Measurements from ENCODE around the gene MRPS6. TPM values are rescaled to one million over a fixed set of nuclear protein-coding genes. Genes with fewer than 3 reads are reported as not detected.

The MRPS6 gene
- total and polyA plus RNA-seq, 4 donors = 12.1 to 83.0 (median 17.0) TPM

DNA sequence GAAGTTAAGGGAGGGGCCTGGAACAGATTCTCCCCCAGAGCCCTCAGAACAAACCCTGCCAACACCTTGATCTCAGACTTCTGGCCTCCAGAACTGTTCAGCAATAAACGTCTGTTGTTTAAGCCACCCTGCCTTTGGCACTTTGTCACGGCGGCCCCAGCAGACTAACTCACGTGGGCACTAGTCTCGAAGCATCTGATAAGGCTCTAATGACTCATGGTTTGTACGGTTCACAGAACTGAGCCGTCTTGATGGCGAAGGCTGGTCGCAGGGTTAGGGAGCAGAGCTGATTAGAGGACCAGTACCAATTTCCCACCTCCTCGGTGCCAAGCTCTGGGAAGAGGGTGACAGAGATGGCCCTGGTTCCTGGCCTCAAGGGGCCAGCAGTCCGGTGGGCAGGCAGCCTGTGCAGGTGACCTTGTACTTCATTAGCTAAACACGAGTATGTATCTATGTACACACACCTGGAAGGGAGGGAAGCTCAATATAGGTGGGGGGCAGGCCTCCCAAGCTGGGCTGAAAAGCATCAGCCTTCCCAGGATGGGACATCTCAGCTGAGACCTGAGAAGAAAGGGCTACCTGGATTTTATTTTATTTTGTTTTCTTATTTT, 112.8 kb downstream of the MRPS6 start:
- Histone ChIP-seq H3K27me3 (ENCODE audit: control insufficient read depth in 4 of 4, insufficient read depth in 4 of 4, low read length in 3 of 4) (no peaks in the 10 kb centered on the region), H3K9ac (ENCODE audit: low read depth in 1 of 2, low read length in 2 of 2) (no peak overlapping the region), H3K36me3 (ENCODE audit: control insufficient read depth in 4 of 4, insufficient read depth in 3 of 4, low read depth in 1 of 4, low read length in 3 of 4) (peaks cover 0 to 2% (median 0%) of the 10 kb centered on the region in 4 donors), H3K9me3 (ENCODE audit: control insufficient read depth in 4 of 4, low read length in 3 of 4) (no peaks in the 10 kb centered on the region), H3K4me1 (ENCODE audit: control insufficient read depth in 4 of 4, insufficient read depth in 4 of 4, low read length in 3 of 4) (peaks cover 0 to 4% (median 0%) of the 10 kb centered on the region in 4 donors), H3K4me3 (ENCODE audit: low read depth in 1 of 3, low read length in 3 of 3) (no peak overlapping the region), H3K27ac (ENCODE audit: low read depth in 1 of 2, low read length in 2 of 2) (no peak overlapping the region)
- WGBS = 90% methylated on average over 12 of the region's 12 CpGs
- DNase-seq (ENCODE audit: low spot score) = no peak
- TF ChIP-seq, protein P1, sequence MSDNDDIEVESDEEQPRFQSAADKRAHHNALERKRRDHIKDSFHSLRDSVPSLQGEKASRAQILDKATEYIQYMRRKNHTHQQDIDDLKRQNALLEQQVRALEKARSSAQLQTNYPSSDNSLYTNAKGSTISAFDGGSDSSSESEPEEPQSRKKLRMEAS (IDR thresholded peaks at IDR 0.05) = no peak
- no peak for TF ChIP-seq RXRA (IDR thresholded peaks at IDR 0.05)
- no peak for TF ChIP-seq YY1 (IDR thresholded peaks at IDR 0.05)
- TF ChIP-seq JUND (IDR thresholded peaks at IDR 0.05) = no peak
- no peak for TF ChIP-seq NR2F2 (IDR thresholded peaks at IDR 0.05)
- no peak for TF ChIP-seq HNF4A (conservative IDR thresholded peaks at IDR 0.05)

DNA sequence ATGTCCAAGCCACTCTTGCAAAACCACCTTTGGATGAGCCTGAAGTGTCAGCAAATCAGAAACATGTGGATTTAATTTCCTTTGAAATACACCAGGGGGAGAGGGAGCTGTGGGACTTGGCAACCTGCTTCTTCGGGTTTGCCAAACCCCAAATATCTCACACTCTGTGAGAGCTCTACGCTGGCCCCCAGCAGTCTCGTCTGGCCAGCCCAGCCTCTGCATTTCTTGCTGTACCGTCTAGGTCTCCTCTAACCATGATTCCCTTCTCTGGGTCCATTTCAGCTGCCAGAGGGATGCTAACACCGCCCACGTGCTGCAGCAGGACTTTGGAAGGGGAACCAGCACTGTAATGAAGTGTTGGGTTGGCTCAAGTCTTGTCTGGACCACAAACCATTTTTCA, 114.6 kb downstream of the MRPS6 start:
- H3K4me3 ChIP-seq (ENCODE audit: low read depth in 1 of 3, low read length in 3 of 3) = no peak overlapping the region
- 90% methylated on average over 6 of the region's 6 CpGs for WGBS
- no peak overlapping the region for H3K9ac ChIP-seq (ENCODE audit: low read depth in 1 of 2, low read length in 2 of 2)
- no peak overlapping the region for H3K27ac ChIP-seq (ENCODE audit: low read depth in 1 of 2, low read length in 2 of 2)
- peaks cover 0 to 4% (median 0%) of the 10 kb centered on the region in 4 donors for H3K4me1 ChIP-seq (ENCODE audit: control insufficient read depth in 4 of 4, insufficient read depth in 4 of 4, low read length in 3 of 4)
- no peaks in the 10 kb centered on the region for H3K27me3 ChIP-seq (ENCODE audit: control insufficient read depth in 4 of 4, insufficient read depth in 4 of 4, low read length in 3 of 4)
- H3K36me3 ChIP-seq (ENCODE audit: control insufficient read depth in 4 of 4, insufficient read depth in 3 of 4, low read depth in 1 of 4, low read length in 3 of 4) = peaks cover 0 to 2% (median 0%) of the 10 kb centered on the region in 4 donors
- H3K9me3 ChIP-seq (ENCODE audit: control insufficient read depth in 4 of 4, low read length in 3 of 4) = no peaks in the 10 kb centered on the region
- TF ChIP-seq GABPA (IDR thresholded peaks at IDR 0.05 in 1 of 2, conservative IDR thresholded peaks at IDR 0.05 in 1 of 2) = no peak
- DNase-seq (ENCODE audit: low spot score) = no peak

DNA sequence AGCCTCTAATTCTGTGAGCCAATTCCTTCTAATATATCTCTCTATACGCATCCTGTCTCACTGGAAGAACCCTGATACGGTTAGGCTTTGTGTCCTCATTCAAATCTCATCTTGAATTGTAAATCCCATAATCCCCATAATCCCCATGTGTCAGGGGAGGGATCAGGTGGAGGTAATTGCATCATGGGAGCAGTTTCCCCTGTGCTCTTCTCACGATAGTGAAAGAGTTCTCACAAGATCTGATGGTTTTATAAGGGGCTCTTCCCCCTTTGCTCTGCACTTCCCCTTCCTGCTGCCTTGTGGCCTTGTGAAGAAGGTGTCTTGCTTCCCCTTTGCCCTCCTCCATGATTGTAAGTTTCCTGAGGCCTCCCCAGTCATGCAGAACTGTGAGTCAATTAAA, 116.1 kb downstream of the MRPS6 start:
- no peak overlapping the region for H3K27ac ChIP-seq (ENCODE audit: low read depth in 1 of 2, low read length in 2 of 2)
- H3K9ac ChIP-seq (ENCODE audit: low read depth in 1 of 2, low read length in 2 of 2) = no peak overlapping the region
- 72% methylated on average over 3 of the region's 3 CpGs for WGBS
- DNase-seq (ENCODE audit: low spot score) = no peak
- no peak overlapping the region for H3K4me3 ChIP-seq (ENCODE audit: low read depth in 1 of 3, low read length in 3 of 3)
- H3K27me3 ChIP-seq (ENCODE audit: control insufficient read depth in 4 of 4, insufficient read depth in 4 of 4, low read length in 3 of 4) = no peaks in the 10 kb centered on the region
- TF ChIP-seq, protein P2, sequence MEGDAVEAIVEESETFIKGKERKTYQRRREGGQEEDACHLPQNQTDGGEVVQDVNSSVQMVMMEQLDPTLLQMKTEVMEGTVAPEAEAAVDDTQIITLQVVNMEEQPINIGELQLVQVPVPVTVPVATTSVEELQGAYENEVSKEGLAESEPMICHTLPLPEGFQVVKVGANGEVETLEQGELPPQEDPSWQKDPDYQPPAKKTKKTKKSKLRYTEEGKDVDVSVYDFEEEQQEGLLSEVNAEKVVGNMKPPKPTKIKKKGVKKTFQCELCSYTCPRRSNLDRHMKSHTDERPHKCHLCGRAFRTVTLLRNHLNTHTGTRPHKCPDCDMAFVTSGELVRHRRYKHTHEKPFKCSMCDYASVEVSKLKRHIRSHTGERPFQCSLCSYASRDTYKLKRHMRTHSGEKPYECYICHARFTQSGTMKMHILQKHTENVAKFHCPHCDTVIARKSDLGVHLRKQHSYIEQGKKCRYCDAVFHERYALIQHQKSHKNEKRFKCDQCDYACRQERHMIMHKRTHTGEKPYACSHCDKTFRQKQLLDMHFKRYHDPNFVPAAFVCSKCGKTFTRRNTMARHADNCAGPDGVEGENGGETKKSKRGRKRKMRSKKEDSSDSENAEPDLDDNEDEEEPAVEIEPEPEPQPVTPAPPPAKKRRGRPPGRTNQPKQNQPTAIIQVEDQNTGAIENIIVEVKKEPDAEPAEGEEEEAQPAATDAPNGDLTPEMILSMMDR (IDR thresholded peaks at IDR 0.05; ENCODE audit: low read depth, low read length, missing input control) = no peak
- TF ChIP-seq, protein P3, sequence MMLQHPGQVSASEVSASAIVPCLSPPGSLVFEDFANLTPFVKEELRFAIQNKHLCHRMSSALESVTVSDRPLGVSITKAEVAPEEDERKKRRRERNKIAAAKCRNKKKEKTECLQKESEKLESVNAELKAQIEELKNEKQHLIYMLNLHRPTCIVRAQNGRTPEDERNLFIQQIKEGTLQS (IDR thresholded peaks at IDR 0.05) = no peak
- TF ChIP-seq, protein P4, sequence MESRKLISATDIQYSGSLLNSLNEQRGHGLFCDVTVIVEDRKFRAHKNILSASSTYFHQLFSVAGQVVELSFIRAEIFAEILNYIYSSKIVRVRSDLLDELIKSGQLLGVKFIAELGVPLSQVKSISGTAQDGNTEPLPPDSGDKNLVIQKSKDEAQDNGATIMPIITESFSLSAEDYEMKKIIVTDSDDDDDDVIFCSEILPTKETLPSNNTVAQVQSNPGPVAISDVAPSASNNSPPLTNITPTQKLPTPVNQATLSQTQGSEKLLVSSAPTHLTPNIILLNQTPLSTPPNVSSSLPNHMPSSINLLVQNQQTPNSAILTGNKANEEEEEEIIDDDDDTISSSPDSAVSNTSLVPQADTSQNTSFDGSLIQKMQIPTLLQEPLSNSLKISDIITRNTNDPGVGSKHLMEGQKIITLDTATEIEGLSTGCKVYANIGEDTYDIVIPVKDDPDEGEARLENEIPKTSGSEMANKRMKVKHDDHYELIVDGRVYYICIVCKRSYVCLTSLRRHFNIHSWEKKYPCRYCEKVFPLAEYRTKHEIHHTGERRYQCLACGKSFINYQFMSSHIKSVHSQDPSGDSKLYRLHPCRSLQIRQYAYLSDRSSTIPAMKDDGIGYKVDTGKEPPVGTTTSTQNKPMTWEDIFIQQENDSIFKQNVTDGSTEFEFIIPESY (IDR thresholded peaks at IDR 0.05) = no peak
- TF ChIP-seq FOXA2 (IDR thresholded peaks at IDR 0.05) = no peak
- TF ChIP-seq HNF4G (IDR thresholded peaks at IDR 0.05) = no peak
- TF ChIP-seq, protein P1 (IDR thresholded peaks at IDR 0.05) = no peak
- no peak for TF ChIP-seq EGR1 (IDR thresholded peaks at IDR 0.05; ENCODE audit: low read depth in 2 of 2)
- no peak for TF ChIP-seq NR2F2 (IDR thresholded peaks at IDR 0.05)
- TF ChIP-seq RAD21 (IDR thresholded peaks at IDR 0.05) = no peak
- TF ChIP-seq GABPA (IDR thresholded peaks at IDR 0.05 in 1 of 2, conservative IDR thresholded peaks at IDR 0.05 in 1 of 2) = no peak
- no peak for TF ChIP-seq FOXA1 (IDR thresholded peaks at IDR 0.05)
- TF ChIP-seq TAF1 (conservative IDR thresholded peaks at IDR 0.05) = no peak
- TF ChIP-seq YY1 (IDR thresholded peaks at IDR 0.05) = no peak
- TF ChIP-seq JUND (IDR thresholded peaks at IDR 0.05) = no peak
- no peak for TF ChIP-seq RXRA (IDR thresholded peaks at IDR 0.05)
- TF ChIP-seq HNF4A (conservative IDR thresholded peaks at IDR 0.05) = no peak
- TF ChIP-seq, protein P5, sequence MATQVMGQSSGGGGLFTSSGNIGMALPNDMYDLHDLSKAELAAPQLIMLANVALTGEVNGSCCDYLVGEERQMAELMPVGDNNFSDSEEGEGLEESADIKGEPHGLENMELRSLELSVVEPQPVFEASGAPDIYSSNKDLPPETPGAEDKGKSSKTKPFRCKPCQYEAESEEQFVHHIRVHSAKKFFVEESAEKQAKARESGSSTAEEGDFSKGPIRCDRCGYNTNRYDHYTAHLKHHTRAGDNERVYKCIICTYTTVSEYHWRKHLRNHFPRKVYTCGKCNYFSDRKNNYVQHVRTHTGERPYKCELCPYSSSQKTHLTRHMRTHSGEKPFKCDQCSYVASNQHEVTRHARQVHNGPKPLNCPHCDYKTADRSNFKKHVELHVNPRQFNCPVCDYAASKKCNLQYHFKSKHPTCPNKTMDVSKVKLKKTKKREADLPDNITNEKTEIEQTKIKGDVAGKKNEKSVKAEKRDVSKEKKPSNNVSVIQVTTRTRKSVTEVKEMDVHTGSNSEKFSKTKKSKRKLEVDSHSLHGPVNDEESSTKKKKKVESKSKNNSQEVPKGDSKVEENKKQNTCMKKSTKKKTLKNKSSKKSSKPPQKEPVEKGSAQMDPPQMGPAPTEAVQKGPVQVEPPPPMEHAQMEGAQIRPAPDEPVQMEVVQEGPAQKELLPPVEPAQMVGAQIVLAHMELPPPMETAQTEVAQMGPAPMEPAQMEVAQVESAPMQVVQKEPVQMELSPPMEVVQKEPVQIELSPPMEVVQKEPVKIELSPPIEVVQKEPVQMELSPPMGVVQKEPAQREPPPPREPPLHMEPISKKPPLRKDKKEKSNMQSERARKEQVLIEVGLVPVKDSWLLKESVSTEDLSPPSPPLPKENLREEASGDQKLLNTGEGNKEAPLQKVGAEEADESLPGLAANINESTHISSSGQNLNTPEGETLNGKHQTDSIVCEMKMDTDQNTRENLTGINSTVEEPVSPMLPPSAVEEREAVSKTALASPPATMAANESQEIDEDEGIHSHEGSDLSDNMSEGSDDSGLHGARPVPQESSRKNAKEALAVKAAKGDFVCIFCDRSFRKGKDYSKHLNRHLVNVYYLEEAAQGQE (IDR thresholded peaks at IDR 0.05) = no peak
- TF ChIP-seq SP1 (IDR thresholded peaks at IDR 0.05) = no peak
- no peaks in the 10 kb centered on the region for H3K4me1 ChIP-seq (ENCODE audit: control insufficient read depth in 4 of 4, insufficient read depth in 4 of 4, low read length in 3 of 4)
- peaks cover 0 to 2% (median 0%) of the 10 kb centered on the region in 4 donors for H3K36me3 ChIP-seq (ENCODE audit: control insufficient read depth in 4 of 4, insufficient read depth in 3 of 4, low read depth in 1 of 4, low read length in 3 of 4)
- no peaks in the 10 kb centered on the region for H3K9me3 ChIP-seq (ENCODE audit: control insufficient read depth in 4 of 4, low read length in 3 of 4)

Measured in liver (tissue), 9 donors.